Mucosa of stomach (tissue), 1 donor: Measurements from ENCODE around the gene SLC6A11.

ENCODE experiments used
- H3K27me3 ChIP-seq: one replicate; pipeline ENCODE4 v1.7.0; 2013; ENCODE audit warnings: mild to moderate bottlenecking, low read length; ENCODE audit not compliant: control insufficient read depth, insufficient read depth
- H3K36me3 ChIP-seq: one replicate; pipeline ENCODE4 v1.7.0; 2013; ENCODE audit warnings: low read length; ENCODE audit not compliant: control insufficient read depth, insufficient read depth
- H3K4me1 ChIP-seq: one replicate; pipeline ENCODE4 v1.7.0; 2013; ENCODE audit warnings: mild to moderate bottlenecking, low read length; ENCODE audit not compliant: control insufficient read depth, insufficient read depth
- H3K4me3 ChIP-seq: one replicate; pipeline ENCODE4 v1.7.0; 2013; ENCODE audit warnings: low read length
- H3K9ac ChIP-seq: one replicate; pipeline ENCODE4 v1.7.0; 2013; ENCODE audit warnings: mild to moderate bottlenecking, low read length, moderate library complexity
- H3K9me3 ChIP-seq: one replicate; pipeline ENCODE4 v1.7.0; 2013; ENCODE audit warnings: mild to moderate bottlenecking, low read length, moderate library complexity; ENCODE audit not compliant: control insufficient read depth
- donor health status: Pancreatic carcinoma.

SLC6A11 gene

GRCh38 chr3:10928961-10929471 lies 113.0 kb downstream of the SLC6A11 start:
- Histone ChIP-seq H3K4me1 (no peaks in the 10 kb centered on the region), H3K27me3 (no peaks in the 10 kb centered on the region), H3K4me3 (no peak overlapping the region), H3K36me3 (no peaks in the 10 kb centered on the region), H3K9ac (no peak overlapping the region), H3K9me3 (no peaks in the 10 kb centered on the region)

GRCh38 chr3:10929978-10930665 lies 114.1 kb downstream of the SLC6A11 start:
- H3K27me3 ChIP-seq = no peaks in the 10 kb centered on the region
- no peak overlapping the region for H3K4me3 ChIP-seq
- no peak overlapping the region for H3K9ac ChIP-seq
- no peaks in the 10 kb centered on the region for H3K9me3 ChIP-seq
- no peaks in the 10 kb centered on the region for H3K4me1 ChIP-seq
- H3K36me3 ChIP-seq = no peaks in the 10 kb centered on the region

GRCh38 chr3:10930666-10931040 lies 114.6 kb downstream of the SLC6A11 start:
- H3K4me3 ChIP-seq = no peak overlapping the region
- no peaks in the 10 kb centered on the region for H3K36me3 ChIP-seq
- no peak overlapping the region for H3K9ac ChIP-seq
- no peaks in the 10 kb centered on the region for H3K27me3 ChIP-seq
- H3K4me1 ChIP-seq = no peaks in the 10 kb centered on the region
- no peaks in the 10 kb centered on the region for H3K9me3 ChIP-seq

GRCh38 chr3:10932596-10932995 lies 116.6 kb downstream of the SLC6A11 start:
- H3K4me1 ChIP-seq = no peaks in the 10 kb centered on the region
- no peak overlapping the region for H3K4me3 ChIP-seq
- H3K9me3 ChIP-seq = no peaks in the 10 kb centered on the region
- no peak overlapping the region for H3K9ac ChIP-seq
- H3K36me3 ChIP-seq = no peaks in the 10 kb centered on the region
- no peaks in the 10 kb centered on the region for H3K27me3 ChIP-seq

- Histone ChIP-seq H3K4me3 (no peak overlapping the region), H3K27me3 (no peaks in the 10 kb centered on the region), H3K36me3 (no peaks in the 10 kb centered on the region), H3K4me1 (no peaks in the 10 kb centered on the region), H3K9ac (no peak overlapping the region), H3K9me3 (no peaks in the 10 kb centered on the region)
These were observed 117.0 kb downstream of the SLC6A11 start for GRCh38 chr3:10933021-10933420.

- no peaks in the 10 kb centered on the region for H3K36me3 ChIP-seq
- no peak overlapping the region for H3K9ac ChIP-seq
- no peaks in the 10 kb centered on the region for H3K9me3 ChIP-seq
- H3K27me3 ChIP-seq = no peaks in the 10 kb centered on the region
- H3K4me1 ChIP-seq = no peaks in the 10 kb centered on the region
- H3K4me3 ChIP-seq = no peak overlapping the region
These were observed 117.4 kb downstream of the SLC6A11 start for GRCh38 chr3:10933470-10933804.

GRCh38 chr3:10933805-10934481 lies 117.9 kb downstream of the SLC6A11 start:
- no peak overlapping the region for H3K9ac ChIP-seq
- no peak overlapping the region for H3K4me3 ChIP-seq
- no peaks in the 10 kb centered on the region for H3K4me1 ChIP-seq
- H3K9me3 ChIP-seq = no peaks in the 10 kb centered on the region
- no peaks in the 10 kb centered on the region for H3K36me3 ChIP-seq
- H3K27me3 ChIP-seq = no peaks in the 10 kb centered on the region

GRCh38 chr3:10935028-10935427 lies 119.0 kb downstream of the SLC6A11 start:
- Histone ChIP-seq H3K4me3 (no peak overlapping the region), H3K4me1 (no peaks in the 10 kb centered on the region), H3K27me3 (no peaks in the 10 kb centered on the region), H3K9me3 (no peaks in the 10 kb centered on the region), H3K9ac (no peak overlapping the region), H3K36me3 (no peaks in the 10 kb centered on the region)

GRCh38 chr3:10935846-10936631 lies 120.0 kb downstream of the SLC6A11 start:
- Histone ChIP-seq H3K36me3 (no peaks in the 10 kb centered on the region), H3K9me3 (no peaks in the 10 kb centered on the region), H3K4me1 (no peaks in the 10 kb centered on the region), H3K4me3 (no peak overlapping the region), H3K9ac (no peak overlapping the region), H3K27me3 (no peaks in the 10 kb centered on the region)

- H3K9ac ChIP-seq = no peak overlapping the region
- no peaks in the 10 kb centered on the region for H3K27me3 ChIP-seq
- H3K9me3 ChIP-seq = no peaks in the 10 kb centered on the region
- no peaks in the 10 kb centered on the region for H3K36me3 ChIP-seq
- no peaks in the 10 kb centered on the region for H3K4me1 ChIP-seq
- no peak overlapping the region for H3K4me3 ChIP-seq
These were observed 120.7 kb downstream of the SLC6A11 start for GRCh38 chr3:10936686-10937085.

GRCh38 chr3:10937141-10937825 lies 121.3 kb downstream of the SLC6A11 start:
- H3K36me3 ChIP-seq = no peaks in the 10 kb centered on the region
- H3K27me3 ChIP-seq = no peaks in the 10 kb centered on the region

GRCh38 chr3:10939556-10939955 lies 123.5 kb downstream of the SLC6A11 start:
- Histone ChIP-seq H3K36me3 (no peaks in the 10 kb centered on the region), H3K27me3 (no peaks in the 10 kb centered on the region), H3K4me3 (no peak overlapping the region), H3K9me3 (no peaks in the 10 kb centered on the region), H3K9ac (no peak overlapping the region), H3K4me1 (no peaks in the 10 kb centered on the region)

More at GRCh38 chr3:10937141-10937825, 121.3 kb downstream of the SLC6A11 start:
- Histone ChIP-seq H3K4me1 (no peaks in the 10 kb centered on the region), H3K4me3 (no peak overlapping the region), H3K9me3 (no peaks in the 10 kb centered on the region), H3K9ac (no peak overlapping the region)
